Fibroblast of the aortic adventitia (primary cell): ENCODE results near the gene TACC2. TPM values are rescaled to one million over a fixed set of nuclear protein-coding genes. Genes with fewer than 3 reads are reported as not detected.

Experiments used
- DNase-seq: peaks from one replicate; pipeline ENCODE4 v3.0.0-alpha.2; 2010; ENCODE audit warnings: low read depth
- H3K4me3 ChIP-seq: 2 replicates; pipeline ENCODE4 v1.5.1; 2011; ENCODE audit warnings: low read depth, mild to moderate bottlenecking, control low read depth, low read length, moderate library complexity
- total RNA-seq: library from RNA; depleted of rRNA; stranded (reverse); fragments of >200 nt; gene quantifications from 2 replicates; pipeline ENCODE4 v1.2.3, GENCODE V29; 2012; ENCODE audit warnings: low replicate concordance
- TF ChIP-seq, protein P1 (sequence below): IDR thresholded peaks from 2 replicates; pipeline ENCODE4 v1.5.1; 2011; ENCODE audit warnings: mild to moderate bottlenecking, low read length, control low read depth, inconsistent platforms; ENCODE audit not compliant: insufficient read depth

Gene TACC2
- total RNA-seq, 1 donor: 9.2 TPM

- TF ChIP-seq, protein P1, sequence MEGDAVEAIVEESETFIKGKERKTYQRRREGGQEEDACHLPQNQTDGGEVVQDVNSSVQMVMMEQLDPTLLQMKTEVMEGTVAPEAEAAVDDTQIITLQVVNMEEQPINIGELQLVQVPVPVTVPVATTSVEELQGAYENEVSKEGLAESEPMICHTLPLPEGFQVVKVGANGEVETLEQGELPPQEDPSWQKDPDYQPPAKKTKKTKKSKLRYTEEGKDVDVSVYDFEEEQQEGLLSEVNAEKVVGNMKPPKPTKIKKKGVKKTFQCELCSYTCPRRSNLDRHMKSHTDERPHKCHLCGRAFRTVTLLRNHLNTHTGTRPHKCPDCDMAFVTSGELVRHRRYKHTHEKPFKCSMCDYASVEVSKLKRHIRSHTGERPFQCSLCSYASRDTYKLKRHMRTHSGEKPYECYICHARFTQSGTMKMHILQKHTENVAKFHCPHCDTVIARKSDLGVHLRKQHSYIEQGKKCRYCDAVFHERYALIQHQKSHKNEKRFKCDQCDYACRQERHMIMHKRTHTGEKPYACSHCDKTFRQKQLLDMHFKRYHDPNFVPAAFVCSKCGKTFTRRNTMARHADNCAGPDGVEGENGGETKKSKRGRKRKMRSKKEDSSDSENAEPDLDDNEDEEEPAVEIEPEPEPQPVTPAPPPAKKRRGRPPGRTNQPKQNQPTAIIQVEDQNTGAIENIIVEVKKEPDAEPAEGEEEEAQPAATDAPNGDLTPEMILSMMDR: no peak
- peak; percentile 53 for DNase-seq
- no peak overlapping the region for H3K4me3 ChIP-seq
These were observed 193.3 kb downstream of the TACC2 start for GRCh38 chr10:122182308-122182707.

- TF ChIP-seq, protein P1: no peak
- no peak overlapping the region for H3K4me3 ChIP-seq
- no peak for DNase-seq
These were observed 195.3 kb downstream of the TACC2 start for GRCh38 chr10:122184254-122184653.

DNA sequence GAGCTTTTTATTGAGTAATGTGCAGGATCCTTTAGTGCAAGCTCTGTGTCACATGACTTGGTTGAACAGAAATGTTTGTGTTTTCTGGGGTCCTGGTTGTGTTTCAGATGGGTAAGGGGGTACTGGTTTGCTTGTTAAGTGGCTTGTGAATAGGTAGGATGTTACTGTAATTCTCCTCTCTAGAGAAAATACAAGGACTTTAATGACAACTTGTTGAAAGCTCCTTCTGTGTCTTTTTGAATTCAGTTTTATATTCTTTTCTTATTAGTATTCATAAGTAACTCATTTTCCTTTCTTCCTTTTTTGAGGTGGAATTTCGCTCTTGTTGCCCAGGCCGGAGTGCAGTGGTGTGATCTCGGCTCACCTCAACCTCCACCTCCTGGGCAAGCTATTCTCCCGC, 196.7 kb downstream of the TACC2 start:
- no peak overlapping the region for H3K4me3 ChIP-seq
- TF ChIP-seq, protein P1: no peak
- no peak for DNase-seq

DNA sequence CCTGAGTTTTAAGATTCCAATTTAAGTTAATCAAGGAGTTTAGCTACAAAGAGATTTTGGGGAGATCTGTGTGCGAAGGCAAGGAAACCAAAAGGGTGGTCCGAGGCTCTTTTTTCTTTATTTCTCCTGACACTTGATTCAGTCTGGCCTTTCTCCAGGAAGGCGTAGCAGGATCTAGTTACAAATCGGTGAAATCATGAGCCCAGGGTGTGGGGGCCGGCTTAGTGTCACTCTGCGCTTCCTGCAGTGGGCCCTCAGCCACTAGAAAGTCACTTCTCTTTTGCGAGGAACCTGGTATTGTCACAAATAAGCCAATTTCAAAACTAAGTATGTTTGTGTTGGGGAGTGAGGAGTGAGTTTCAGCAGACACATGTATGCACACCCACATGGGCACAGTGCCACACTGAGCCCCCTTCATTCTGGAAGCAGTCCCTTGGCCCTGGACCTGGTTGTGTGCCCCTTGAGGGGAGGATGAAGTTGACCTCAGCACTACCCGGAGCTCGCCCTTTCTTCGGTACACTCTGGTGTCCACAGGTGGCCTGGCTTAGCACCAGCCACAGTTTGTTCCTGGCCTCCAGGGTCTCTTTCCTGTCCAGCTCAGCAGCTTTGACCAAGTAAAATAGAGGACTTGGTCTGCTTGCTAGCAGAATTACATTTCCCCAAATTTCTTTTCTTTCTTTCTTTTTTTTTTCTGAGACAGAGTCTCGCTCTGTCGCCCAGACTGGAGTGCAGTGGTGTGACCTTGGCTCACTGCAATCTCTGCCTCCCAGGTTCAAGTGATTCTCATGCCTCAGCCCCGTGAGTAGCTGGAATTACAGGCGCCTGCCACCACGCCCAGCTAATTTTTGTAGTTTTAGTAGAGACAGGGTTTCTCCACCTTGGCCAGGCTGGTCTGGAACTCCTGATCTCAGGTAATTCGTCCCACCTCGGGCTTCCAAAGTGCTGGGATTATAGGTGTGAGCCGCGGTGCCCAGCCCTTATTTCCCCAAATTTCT, 198.2 kb downstream of the TACC2 start:
- TF ChIP-seq, protein P1: no peak
- no peak for DNase-seq
- H3K4me3 ChIP-seq: no peak overlapping the region

DNA sequence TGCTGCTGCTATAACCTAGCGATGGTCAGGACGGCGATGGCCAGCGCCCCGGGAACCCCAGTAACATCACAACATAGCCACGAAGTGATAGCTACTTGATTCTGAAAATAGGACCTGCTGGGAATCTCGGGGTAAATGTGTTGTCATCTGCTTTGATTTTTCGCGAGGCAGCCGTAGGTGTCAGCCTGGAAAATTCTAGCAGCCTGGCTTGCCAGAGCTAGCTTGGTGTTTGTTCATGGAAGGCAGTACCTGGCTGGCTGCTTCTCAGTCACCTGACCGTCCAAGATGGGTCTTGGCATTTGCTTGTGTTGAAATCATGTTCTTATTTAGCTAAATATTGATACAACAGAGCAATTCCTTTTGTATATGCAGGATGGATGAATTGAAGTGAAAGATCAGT, 199.7 kb downstream of the TACC2 start:
- TF ChIP-seq, protein P1: no peak
- no peak overlapping the region for H3K4me3 ChIP-seq
- no peak for DNase-seq

DNA sequence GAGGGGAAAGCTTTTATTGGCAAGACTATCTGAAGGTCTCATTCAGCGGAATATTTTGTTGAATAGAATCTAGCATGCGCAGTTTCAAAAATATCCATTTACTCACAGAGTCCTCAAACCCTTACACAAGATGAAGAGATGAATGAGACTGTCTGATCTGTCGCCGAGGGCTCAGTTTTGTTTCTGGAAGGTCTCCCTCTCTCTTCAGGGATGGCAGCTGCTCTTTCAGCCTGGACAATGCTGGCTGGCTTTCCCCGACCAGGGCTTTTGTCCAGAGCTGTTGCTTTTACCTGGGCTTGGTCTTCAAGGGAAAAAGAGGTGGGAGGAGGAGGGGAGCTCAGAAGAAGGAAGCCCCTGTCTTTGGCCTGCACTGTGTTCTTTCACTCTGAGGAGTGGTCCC, 200.2 kb downstream of the TACC2 start:
- DNase-seq: no peak
- no peak overlapping the region for H3K4me3 ChIP-seq
- TF ChIP-seq, protein P1: no peak
